IMR-90 (cell line): Measurements from ENCODE around the gene COL5A1. TPM values are rescaled to one million over a fixed set of nuclear protein-coding genes. Genes with fewer than 3 reads are reported as not detected.

ENCODE experiments used
- ATAC-seq: fragments of 200-7000 bp; cut with Tn5 transposase; 2 replicates; pipeline ENCODE4 v1.9.1; 2020; ENCODE audit warnings: low read depth, mild to moderate bottlenecking, moderate library complexity
- BruUV-seq: library from RNA; stranded (reverse); fragments of 400-500 nt; replicated peaks from 2 replicates; lab custom pipeline; 2021; lab: Mats Ljungman, UMichigan
- CTCF ChIA-PET: fragments of 300-600 bp; formaldehyde crosslinking; extraction: SDS; loops from one replicate; lab custom pipeline; 2021; ENCODE audit warnings: antibody characterized with exemption; lab: Yijun Ruan, JAX
- POLR2A ChIA-PET: fragments of 300-600 bp; sonication (Branson Sonifier 250); formaldehyde crosslinking; loops from one replicate; lab custom pipeline; 2022; ENCODE audit warnings: antibody characterized with exemption; ENCODE audit not compliant: unreplicated experiment; lab: Charles Lee
- DNase-seq: peaks from one replicate; pipeline ENCODE4 v3.0.0; 2013
- H2AFZ ChIP-seq: replicated peaks from 2 replicates; pipeline ENCODE3; 2013; ENCODE audit warnings: low read length, mild to moderate bottlenecking; ENCODE audit not compliant: poor library complexity
- H2AK5ac ChIP-seq: 2 replicates; pipeline ENCODE4 v1.6.1; 2013; ENCODE audit warnings: low read depth, low read length, inconsistent platforms
- H2AK9ac ChIP-seq: replicated peaks from 2 replicates; pipeline ENCODE3; 2013; ENCODE audit warnings: mild to moderate bottlenecking, low read depth, low read length, moderate library complexity; ENCODE audit not compliant: poor library complexity
- H2BK120ac ChIP-seq: 2 replicates; pipeline ENCODE4 v1.6.1; 2013; ENCODE audit warnings: low read depth, low read length, inconsistent platforms
- H2BK15ac ChIP-seq: 3 replicates; pipeline ENCODE4 v1.6.1; 2013; ENCODE audit warnings: low read depth, low read length, inconsistent platforms
- H2BK20ac ChIP-seq: 2 replicates; pipeline ENCODE4 v1.6.1; 2013; ENCODE audit warnings: low read depth, mild to moderate bottlenecking, inconsistent platforms, low read length, moderate library complexity
- H2BK5ac ChIP-seq: 2 replicates; pipeline ENCODE4 v1.6.1; 2013; ENCODE audit warnings: mild to moderate bottlenecking, low read depth, low read length, inconsistent platforms; ENCODE audit not compliant: poor library complexity, severe bottlenecking
- H3K14ac ChIP-seq: replicated peaks from 2 replicates; pipeline ENCODE4 v1.6.1; 2013; ENCODE audit warnings: low read depth, low read length, inconsistent platforms
- H3K18ac ChIP-seq: 2 replicates; pipeline ENCODE4 v1.6.1; 2013; ENCODE audit warnings: low read depth, low read length, control low read depth
- H3K23ac ChIP-seq: 2 replicates; pipeline ENCODE4 v1.6.1; 2013; ENCODE audit warnings: low read depth, low read length, inconsistent platforms
- H3K27ac ChIP-seq: 2 replicates; pipeline ENCODE4 v1.5.1; 2013; ENCODE audit warnings: mild to moderate bottlenecking, control low read depth, low read length; ENCODE audit not compliant: insufficient read depth
- H3K27me3 ChIP-seq: 2 replicates; pipeline ENCODE4 v1.6.1; 2013; ENCODE audit warnings: low read length; ENCODE audit not compliant: control insufficient read depth, insufficient read depth
- H3K36me3 ChIP-seq: 2 replicates; pipeline ENCODE4 v1.6.1; 2013; ENCODE audit warnings: low read length, mixed read lengths; ENCODE audit not compliant: control insufficient read depth, insufficient read depth
- H3K4ac ChIP-seq: 2 replicates; pipeline ENCODE4 v1.6.1; 2013; ENCODE audit warnings: low read depth, low read length, inconsistent platforms
- H3K4me1 ChIP-seq: 2 replicates; pipeline ENCODE4 v1.6.1; 2013; ENCODE audit warnings: low read length, mixed read lengths; ENCODE audit not compliant: control insufficient read depth, insufficient read depth
- H3K4me2 ChIP-seq: 2 replicates; pipeline ENCODE4 v1.6.1; 2013; ENCODE audit warnings: low read depth, mild to moderate bottlenecking, control low read depth, low read length, moderate library complexity
- H3K4me3 ChIP-seq: 2 replicates; pipeline ENCODE4 v1.5.1; 2013; ENCODE audit warnings: low read depth, mild to moderate bottlenecking, control low read depth, low read length, moderate library complexity; ENCODE audit not compliant: insufficient read depth
- H3K56ac ChIP-seq: 2 replicates; pipeline ENCODE4 v1.6.1; 2013; ENCODE audit warnings: low read length, inconsistent platforms; ENCODE audit not compliant: insufficient read depth; ENCODE audit errors: extremely low read depth
- H3K79me1 ChIP-seq, 2 experiments: 2 replicates each; pipeline ENCODE4 v1.6.1; 2013; ENCODE audit warnings: low read length in 2 of 2, inconsistent platforms in 1 of 2, low read depth in 1 of 2
- H3K9ac ChIP-seq: 2 replicates; pipeline ENCODE4 v1.6.1; 2013; ENCODE audit warnings: low read depth, low read length, control low read depth
- H3K9me1 ChIP-seq: 2 replicates; pipeline ENCODE4 v1.6.1; 2013; ENCODE audit warnings: low read length, inconsistent platforms; ENCODE audit not compliant: insufficient read depth
- H3K9me3 ChIP-seq: 2 replicates; pipeline ENCODE4 v1.6.1; 2013; ENCODE audit warnings: low read length; ENCODE audit not compliant: control insufficient read depth, insufficient read depth
- H4K20me1 ChIP-seq: 2 replicates; pipeline ENCODE4 v1.6.1; 2013; ENCODE audit warnings: low read length, inconsistent platforms; ENCODE audit not compliant: insufficient read depth
- H4K5ac ChIP-seq: 2 replicates; pipeline ENCODE4 v1.6.1; 2013; ENCODE audit warnings: mild to moderate bottlenecking, low read depth, low read length, control low read depth
- H4K8ac ChIP-seq, 2 experiments: 2 replicates each; pipeline ENCODE4 v1.6.1; 2013; ENCODE audit warnings: low read depth in 2 of 2, low read length in 2 of 2, control low read depth in 1 of 2, inconsistent platforms in 1 of 2
- H4K91ac ChIP-seq: 2 replicates; pipeline ENCODE4 v1.6.1; 2013; ENCODE audit warnings: low read depth, low read length, inconsistent platforms; ENCODE audit not compliant: insufficient read depth
- BHLHE40 ChIP-seq: fragments of 150-350 bp; IDR thresholded peaks from 2 replicates; pipeline ENCODE4 v1.6.1; 2016; ENCODE audit warnings: mild to moderate bottlenecking, low read depth, low read length
- CEBPB ChIP-seq: IDR thresholded peaks from 2 replicates; pipeline ENCODE4 v1.6.1; 2012; ENCODE audit warnings: low read depth, low read length, improper control_type of control experiment
- CHD1 ChIP-seq: IDR thresholded peaks from 2 replicates; pipeline ENCODE4 v1.6.1; 2012; ENCODE audit warnings: low read depth, low read length, improper control_type of control experiment
- CTCF ChIP-seq: conservative IDR thresholded peaks from 2 replicates; pipeline ENCODE4 v1.5.1; 2012; ENCODE audit warnings: mild to moderate bottlenecking, low read depth, low read length, improper control_type of control experiment
- FOS ChIP-seq: fragments of 150-350 bp; IDR thresholded peaks from 2 replicates; pipeline ENCODE4 v1.6.1; 2016; ENCODE audit warnings: low read depth, low read length
- MAFK ChIP-seq: IDR thresholded peaks from 2 replicates; pipeline ENCODE4 v1.6.1; 2012; ENCODE audit warnings: low read depth, low read length, improper control_type of control experiment
- MAZ ChIP-seq: IDR thresholded peaks from 2 replicates; pipeline ENCODE4 v1.6.1; 2012; ENCODE audit warnings: low read depth, mild to moderate bottlenecking, low read length, improper control_type of control experiment, moderate library complexity, borderline replicate concordance
- MXI1 ChIP-seq: IDR thresholded peaks from 2 replicates; pipeline ENCODE4 v1.6.1; 2012; ENCODE audit warnings: low read depth, mild to moderate bottlenecking, low read length, moderate library complexity, borderline replicate concordance
- NFE2L2 ChIP-seq: fragments of 150-350 bp; IDR thresholded peaks from 2 replicates; pipeline ENCODE4 v1.6.1; 2016; ENCODE audit warnings: low read depth, mild to moderate bottlenecking, low read length
- POLR2A ChIP-seq: IDR thresholded peaks from 2 replicates; pipeline ENCODE4 v1.6.1; 2012; ENCODE audit warnings: mild to moderate bottlenecking, low read depth, low read length
- RAD21 ChIP-seq: IDR thresholded peaks from 2 replicates; pipeline ENCODE4 v1.6.1; 2012; ENCODE audit warnings: low read length, improper control_type of control experiment
- RCOR1 ChIP-seq: IDR thresholded peaks from 2 replicates; pipeline ENCODE4 v1.6.1; 2012; ENCODE audit warnings: mild to moderate bottlenecking, low read length, improper control_type of control experiment; ENCODE audit not compliant: insufficient replicate concordance
- RFX5 ChIP-seq: IDR thresholded peaks from 2 replicates; pipeline ENCODE4 v1.8.0; 2012; ENCODE audit warnings: low read depth, mild to moderate bottlenecking, low read length, moderate library complexity
- SMC3 ChIP-seq: fragments of 150-350 bp; IDR thresholded peaks from 2 replicates; pipeline ENCODE4 v1.6.1; 2016; ENCODE audit warnings: low read depth, mild to moderate bottlenecking, antibody characterized with exemption, low read length, moderate library complexity
- WGBS, 2 experiments: methylation state at CpG; one replicate each; pipeline versions ENCODE4 v1.1.5 to v1.1.7; 2013; ENCODE audit warnings: missing lambda C conversion rate in 2 of 2; ENCODE audit not compliant: insufficient read length in 1 of 2; ENCODE audit errors: extremely low coverage in 2 of 2; 5-methylcytosine and 5-hydroxymethylcytosine counted together
- dilution Hi-C: fragments of 300-500 bp; cut with HindIII; formaldehyde crosslinking; loops from one replicate; pipeline ENCODE4 v1.14.3; 2018; ENCODE audit warnings: low sequenced_read_pairs; ENCODE audit not compliant: unreplicated experiment
- in situ Hi-C: fragments of 300-500 bp; cut with MboI; formaldehyde crosslinking; loops from 3 replicates; pipeline ENCODE4 v1.14.3; 2019; ENCODE audit warnings: low sequenced_read_pairs, inconsistent platforms, mixed read lengths
- intact Hi-C: fragments of 100-400 bp; cut with micrococcal nuclease; formaldehyde crosslinking; loops from 2 replicates; pipeline ENCODE4 v1.10.0; 2022
- polyA plus RNA-seq, 3 experiments: library from polyadenylated mRNA; depleted of rRNA; stranded (reverse); fragments of >200 nt; gene quantifications; 2 replicates each; pipeline ENCODE4 v1.2.3, GENCODE V29; 2012; ENCODE audit warnings: low replicate concordance in 1 of 3
- total RNA-seq: library from RNA; depleted of rRNA; stranded (reverse); fragments of >200 nt; gene quantifications from 2 replicates; pipeline ENCODE4 v1.2.3, GENCODE V29; 2012
- TF ChIP-seq, protein P1 (sequence below): fragments of 150-350 bp; IDR thresholded peaks from 2 replicates; pipeline ENCODE4 v1.6.1; 2017; ENCODE audit warnings: mild to moderate bottlenecking, antibody characterized with exemption, low read length, low read depth
- TF ChIP-seq, protein P2 (sequence below): fragments of 150-350 bp; IDR thresholded peaks from 2 replicates; pipeline ENCODE4 v1.6.1; 2016; ENCODE audit warnings: low read depth, mild to moderate bottlenecking, low read length, moderate library complexity, borderline replicate concordance

The COL5A1 gene
- total and polyA plus RNA-seq, 2 of the 4 experiments (the other 2 are of a cell fraction), result 19.2 to 173 TPM

GRCh38 chr9:134864821-134865190, 223.2 kb downstream of the COL5A1 start:
- DNase-seq (no peak), ATAC-seq (no peak)
- ChIA-PET POLR2A (no interaction called here), CTCF (no interaction called here)
- no peak overlapping the region for H3K4ac ChIP-seq
- H3K4me2 ChIP-seq, result no peak overlapping the region
- no peak overlapping the region for H3K9ac ChIP-seq
- no peak overlapping the region for H3K56ac ChIP-seq
- H3K36me3 ChIP-seq, result no peaks in the 10 kb centered on the region
- no peak overlapping the region for H3K18ac ChIP-seq
- H2AK5ac ChIP-seq, result no peak overlapping the region
- TF ChIP-seq CEBPB (no peak), MAFK (no peak), CHD1 (no peak), SMC3 (no peak), RAD21 (no peak), NFE2L2 (no peak), FOS (no peak), RCOR1 (no peak), BHLHE40 (no peak), RFX5 (no peak), MXI1 (no peak), POLR2A (no peak), MAZ (no peak), CTCF (no peak)
- TF ChIP-seq, protein P1, sequence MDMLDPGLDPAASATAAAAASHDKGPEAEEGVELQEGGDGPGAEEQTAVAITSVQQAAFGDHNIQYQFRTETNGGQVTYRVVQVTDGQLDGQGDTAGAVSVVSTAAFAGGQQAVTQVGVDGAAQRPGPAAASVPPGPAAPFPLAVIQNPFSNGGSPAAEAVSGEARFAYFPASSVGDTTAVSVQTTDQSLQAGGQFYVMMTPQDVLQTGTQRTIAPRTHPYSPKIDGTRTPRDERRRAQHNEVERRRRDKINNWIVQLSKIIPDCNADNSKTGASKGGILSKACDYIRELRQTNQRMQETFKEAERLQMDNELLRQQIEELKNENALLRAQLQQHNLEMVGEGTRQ, result no peak
- TF ChIP-seq, protein P2, sequence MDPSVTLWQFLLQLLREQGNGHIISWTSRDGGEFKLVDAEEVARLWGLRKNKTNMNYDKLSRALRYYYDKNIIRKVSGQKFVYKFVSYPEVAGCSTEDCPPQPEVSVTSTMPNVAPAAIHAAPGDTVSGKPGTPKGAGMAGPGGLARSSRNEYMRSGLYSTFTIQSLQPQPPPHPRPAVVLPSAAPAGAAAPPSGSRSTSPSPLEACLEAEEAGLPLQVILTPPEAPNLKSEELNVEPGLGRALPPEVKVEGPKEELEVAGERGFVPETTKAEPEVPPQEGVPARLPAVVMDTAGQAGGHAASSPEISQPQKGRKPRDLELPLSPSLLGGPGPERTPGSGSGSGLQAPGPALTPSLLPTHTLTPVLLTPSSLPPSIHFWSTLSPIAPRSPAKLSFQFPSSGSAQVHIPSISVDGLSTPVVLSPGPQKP, result no peak
- H2BK15ac ChIP-seq, result no peak overlapping the region
- H3K14ac ChIP-seq, result no peak overlapping the region
- intact Hi-C loops (no loop called here), in situ Hi-C loops (no loop called here), dilution Hi-C loops (no loop called here)
- no peaks in the 10 kb centered on the region for H3K79me1 ChIP-seq
- no peak overlapping the region for H4K5ac ChIP-seq
- BruUV-seq, result no TSS peak
- H3K9me3 ChIP-seq, result peaks cover 4% of the 10 kb centered on the region
- peaks cover 2% of the 10 kb centered on the region; the same call in 1 of the 2 replicates for H3K9me1 ChIP-seq
- no peak overlapping the region for H3K23ac ChIP-seq
- no peak overlapping the region for H2BK5ac ChIP-seq
- H4K20me1 ChIP-seq, result no peaks in the 10 kb centered on the region
- no peak overlapping the region for H2AK9ac ChIP-seq
- no peak overlapping the region for H3K27ac ChIP-seq
- peaks cover 4% of the 10 kb centered on the region; the same call in 1 of the 2 replicates for H3K27me3 ChIP-seq
- no peak overlapping the region for H4K8ac ChIP-seq
- no peak overlapping the region for H3K4me3 ChIP-seq
- H2BK20ac ChIP-seq, result no peak overlapping the region
- no peak overlapping the region for H2BK120ac ChIP-seq
- no peak overlapping the region for H4K91ac ChIP-seq
- no peaks in the 10 kb centered on the region; the same call in 1 of the 2 replicates for H3K4me1 ChIP-seq
- H2AFZ ChIP-seq, result no peak overlapping the region
- WGBS, 2 experiments, result 80% methylated on average over 5 of the region's 13 CpGs; no CpG with 5 or more reads in 1 of the 2 experiments
